ENCODE data around the gene FHIT. TPM values are rescaled to one million over a fixed set of nuclear protein-coding genes. Genes with fewer than 3 reads are reported as not detected.

Gene FHIT
- total RNA-seq, 4 donors from 2014 or later = 4.6 to 6.1 (median 5.7) TPM

DNA sequence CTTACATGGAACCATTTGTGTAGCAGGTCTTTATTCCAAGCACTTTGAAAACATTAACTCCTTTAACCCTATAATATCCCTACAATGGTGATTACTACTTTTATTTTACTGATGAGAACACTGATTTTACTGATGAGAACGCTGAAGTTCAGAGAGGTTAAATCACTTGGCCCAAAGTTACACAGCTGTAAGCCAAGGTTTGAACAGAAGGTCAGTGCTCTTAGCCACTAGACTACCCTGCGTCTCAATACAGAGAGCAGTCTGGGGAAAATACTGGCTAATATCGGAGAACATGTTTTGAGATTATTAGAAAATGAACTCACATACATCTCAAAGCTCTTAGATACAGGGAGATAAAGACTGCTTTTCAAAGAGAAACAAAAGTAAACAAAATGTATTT lies 827.2 kb downstream of the FHIT start:
- H3K27ac ChIP-seq (replicated peaks in 1 of 4) = no peak overlapping the region
- whole genome bisulfite sequencing = 83% methylated on average over 3 of the region's 3 CpGs
- no peak overlapping the region for H3K4me3 ChIP-seq
- no peaks in the 10 kb centered on the region for H3K9me3 ChIP-seq
- intact Hi-C loops (cut with DNase I) = no loop called here
- H3K27me3 ChIP-seq = no peaks in the 10 kb centered on the region
- no peak for TF ChIP-seq POLR2AphosphoS5 (IDR thresholded peaks at IDR 0.05)
- no peak for TF ChIP-seq EP300 (IDR thresholded peaks at IDR 0.05)
- no peak for TF ChIP-seq POLR2A (IDR thresholded peaks at IDR 0.05; ENCODE audit: low read depth)
- TF ChIP-seq, protein P1, sequence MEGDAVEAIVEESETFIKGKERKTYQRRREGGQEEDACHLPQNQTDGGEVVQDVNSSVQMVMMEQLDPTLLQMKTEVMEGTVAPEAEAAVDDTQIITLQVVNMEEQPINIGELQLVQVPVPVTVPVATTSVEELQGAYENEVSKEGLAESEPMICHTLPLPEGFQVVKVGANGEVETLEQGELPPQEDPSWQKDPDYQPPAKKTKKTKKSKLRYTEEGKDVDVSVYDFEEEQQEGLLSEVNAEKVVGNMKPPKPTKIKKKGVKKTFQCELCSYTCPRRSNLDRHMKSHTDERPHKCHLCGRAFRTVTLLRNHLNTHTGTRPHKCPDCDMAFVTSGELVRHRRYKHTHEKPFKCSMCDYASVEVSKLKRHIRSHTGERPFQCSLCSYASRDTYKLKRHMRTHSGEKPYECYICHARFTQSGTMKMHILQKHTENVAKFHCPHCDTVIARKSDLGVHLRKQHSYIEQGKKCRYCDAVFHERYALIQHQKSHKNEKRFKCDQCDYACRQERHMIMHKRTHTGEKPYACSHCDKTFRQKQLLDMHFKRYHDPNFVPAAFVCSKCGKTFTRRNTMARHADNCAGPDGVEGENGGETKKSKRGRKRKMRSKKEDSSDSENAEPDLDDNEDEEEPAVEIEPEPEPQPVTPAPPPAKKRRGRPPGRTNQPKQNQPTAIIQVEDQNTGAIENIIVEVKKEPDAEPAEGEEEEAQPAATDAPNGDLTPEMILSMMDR (IDR thresholded peaks at IDR 0.05) = no peak
- DNase-seq (ENCODE audit: extremely low spot score) = no peak
- H3K4me1 ChIP-seq = no peaks in the 10 kb centered on the region
- no peaks in the 10 kb centered on the region for H3K36me3 ChIP-seq

DNA sequence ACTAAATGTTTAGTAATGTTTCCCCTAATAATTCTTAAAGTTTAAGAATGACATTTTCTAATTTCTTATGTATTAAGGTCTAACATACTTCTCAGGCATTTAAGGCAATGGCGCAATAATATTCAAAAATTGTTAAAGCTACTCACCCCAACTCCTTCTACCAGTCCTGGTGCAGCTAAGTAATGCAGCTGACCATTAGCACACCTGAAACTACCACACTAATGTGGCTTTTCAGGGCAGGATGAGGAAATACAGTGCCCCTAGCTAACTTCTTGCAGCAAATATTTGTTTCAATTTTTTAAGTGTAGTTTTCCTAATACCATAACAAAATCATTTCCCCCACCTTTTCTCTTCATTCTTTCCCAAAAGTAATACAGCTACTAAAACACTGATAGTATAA lies 827.7 kb downstream of the FHIT start:
- Histone ChIP-seq H3K4me1 (no peaks in the 10 kb centered on the region), H3K36me3 (no peaks in the 10 kb centered on the region), H3K27ac (replicated peaks in 1 of 4) (no peak overlapping the region), H3K4me3 (no peak overlapping the region), H3K9me3 (no peaks in the 10 kb centered on the region), H3K27me3 (no peaks in the 10 kb centered on the region)
- DNase-seq (ENCODE audit: extremely low spot score) = no peak
- WGBS = 92% methylated on average over 1 of the region's 1 CpG
- no peak for TF ChIP-seq POLR2AphosphoS5 (IDR thresholded peaks at IDR 0.05)
- TF ChIP-seq, protein P1 (IDR thresholded peaks at IDR 0.05) = no peak
- no peak for TF ChIP-seq EP300 (IDR thresholded peaks at IDR 0.05)
- no peak for TF ChIP-seq POLR2A (IDR thresholded peaks at IDR 0.05; ENCODE audit: low read depth)
- intact Hi-C loops (cut with DNase I) = no loop called here

DNA sequence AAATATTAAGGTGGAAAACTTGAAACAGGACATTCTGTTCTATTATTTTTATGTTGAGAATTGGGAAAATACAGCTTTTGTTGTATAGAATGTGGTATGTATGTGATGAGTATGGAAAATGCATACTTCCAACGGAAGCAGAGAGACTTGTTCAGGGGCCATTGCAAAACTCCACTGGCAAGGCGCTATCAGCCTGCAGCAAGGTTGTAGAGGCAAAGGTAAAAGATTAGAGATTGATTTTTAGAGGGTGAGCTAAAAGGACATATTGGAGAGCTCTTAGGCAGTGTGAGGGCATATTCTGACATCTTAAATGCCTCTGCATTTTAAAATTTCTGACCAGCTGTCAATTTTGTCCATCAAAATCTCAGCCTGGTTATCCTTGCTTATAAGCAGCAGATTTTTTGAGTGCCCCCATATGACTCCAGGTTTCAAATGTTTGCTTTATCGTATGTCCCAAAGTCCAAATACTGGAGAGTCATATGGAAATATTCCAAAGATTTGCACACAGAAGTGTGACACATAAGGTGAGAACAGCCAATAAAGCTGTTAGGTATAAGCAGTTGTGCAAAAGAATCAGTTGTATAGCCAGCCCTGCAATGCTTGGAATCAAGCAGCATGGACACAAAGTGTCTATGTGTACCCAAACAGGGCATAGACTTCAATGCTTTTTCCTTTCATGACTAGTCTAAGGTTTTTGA lies 829.4 kb downstream of the FHIT start:
- Histone ChIP-seq H3K27ac (replicated peaks in 1 of 4) (no peak overlapping the region), H3K4me3 (no peak overlapping the region), H3K4me1 (no peaks in the 10 kb centered on the region), H3K36me3 (no peaks in the 10 kb centered on the region), H3K27me3 (no peaks in the 10 kb centered on the region), H3K9me3 (no peaks in the 10 kb centered on the region)
- TF ChIP-seq, protein P1 (IDR thresholded peaks at IDR 0.05) = no peak
- TF ChIP-seq EP300 (IDR thresholded peaks at IDR 0.05) (no peak), POLR2AphosphoS5 (IDR thresholded peaks at IDR 0.05) (no peak), POLR2A (IDR thresholded peaks at IDR 0.05; ENCODE audit: low read depth) (no peak)
- WGBS = 94% methylated on average over 3 of the region's 3 CpGs
- DNase-seq (ENCODE audit: extremely low spot score) = no peak
- intact Hi-C loops (cut with DNase I) = no loop called here

DNA sequence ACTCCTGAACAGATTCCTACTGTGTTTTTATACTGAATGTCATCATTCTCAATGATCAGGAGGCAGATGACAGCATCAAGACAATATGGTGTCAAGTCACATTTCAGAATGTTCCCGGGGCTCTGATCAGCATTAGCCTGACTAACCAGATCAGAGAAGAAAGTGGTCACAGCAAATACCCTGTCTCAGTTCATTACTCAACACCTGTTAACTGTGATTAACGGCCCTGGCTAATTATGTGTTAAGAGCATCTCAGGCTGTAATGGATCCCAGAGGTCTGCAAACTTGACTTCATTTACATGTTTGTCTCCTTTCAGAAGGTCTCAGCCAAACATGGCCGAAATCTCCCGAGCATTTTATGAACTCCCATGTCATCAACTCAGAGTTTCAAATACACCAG lies 833.7 kb downstream of the FHIT start:
- no peak overlapping the region for H3K27ac ChIP-seq (replicated peaks in 1 of 4)
- H3K27me3 ChIP-seq = no peaks in the 10 kb centered on the region
- TF ChIP-seq POLR2A (IDR thresholded peaks at IDR 0.05; ENCODE audit: low read depth) (no peak), POLR2AphosphoS5 (IDR thresholded peaks at IDR 0.05) (no peak), EP300 (IDR thresholded peaks at IDR 0.05) (no peak)
- TF ChIP-seq, protein P1 (IDR thresholded peaks at IDR 0.05) = no peak
- H3K4me1 ChIP-seq = no peaks in the 10 kb centered on the region
- DNase-seq (ENCODE audit: extremely low spot score) = no peak
- 72% methylated on average over 4 of the region's 4 CpGs for WGBS
- H3K4me3 ChIP-seq = no peak overlapping the region
- no peaks in the 10 kb centered on the region for H3K36me3 ChIP-seq
- intact Hi-C loops (cut with DNase I) = no loop called here
- H3K9me3 ChIP-seq = no peaks in the 10 kb centered on the region

DNA sequence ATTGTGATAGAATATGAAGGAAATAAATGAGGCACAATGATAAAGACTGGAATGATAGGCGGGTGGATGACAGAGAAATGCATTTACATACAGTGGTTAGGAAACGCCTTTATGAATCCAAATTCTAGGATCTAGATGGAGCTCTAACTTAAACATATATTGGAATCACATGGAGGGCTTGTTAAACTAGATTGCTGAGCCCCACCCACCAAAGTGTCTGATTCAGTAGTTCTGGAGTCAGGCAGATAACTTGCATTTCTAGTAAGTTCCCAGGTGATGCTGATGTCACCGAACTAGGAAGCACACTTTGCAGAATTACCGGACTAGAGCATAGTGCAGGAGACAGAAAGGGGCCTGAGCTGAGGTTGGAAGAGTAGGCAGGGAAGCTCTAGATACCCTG lies 837.2 kb downstream of the FHIT start:
- TF ChIP-seq, protein P1 (IDR thresholded peaks at IDR 0.05) = no peak
- TF ChIP-seq EP300 (IDR thresholded peaks at IDR 0.05) (no peak), POLR2A (IDR thresholded peaks at IDR 0.05; ENCODE audit: low read depth) (no peak), POLR2AphosphoS5 (IDR thresholded peaks at IDR 0.05) (no peak)
- H3K27ac ChIP-seq (replicated peaks in 1 of 4) = no peak overlapping the region
- 97% methylated on average over 4 of the region's 4 CpGs for WGBS
- H3K9me3 ChIP-seq = no peaks in the 10 kb centered on the region
- H3K4me1 ChIP-seq = peaks cover 0 to 7% (median 3%) of the 10 kb centered on the region in 4 donors
- no peak overlapping the region for H3K4me3 ChIP-seq
- H3K27me3 ChIP-seq = no peaks in the 10 kb centered on the region
- intact Hi-C loops (cut with DNase I) = no loop called here
- no peaks in the 10 kb centered on the region for H3K36me3 ChIP-seq
- DNase-seq (ENCODE audit: extremely low spot score) = no peak

Data from esophagus muscularis mucosa (tissue), 4 donors.